Globus pallidus (tissue), 1 donor: ENCODE results near the gene MDC1.

Experiments used
- DNase-seq: peaks from one replicate; pipeline ENCODE4 v3.0.0-alpha.2; 2015; ENCODE audit warnings: low spot score

The MDC1 gene

GRCh38 chr6:30707281-30707850 lies 9.7 kb downstream of the MDC1 start:
- DNase-seq, result no peak

- DNase-seq, result no peak
Measured at GRCh38 chr6:30705620-30706019, 11.5 kb downstream of the MDC1 start.

GRCh38 chr6:30703821-30704220 lies 13.3 kb downstream of the MDC1 start:
- DNase-seq, result no peak

GRCh38 chr6:30703011-30703410 lies 14.1 kb downstream of the MDC1 start:
- DNase-seq, result no peak

- no peak for DNase-seq
Measured at GRCh38 chr6:30700340-30700739, 16.7 kb downstream of the MDC1 start.

- no peak for DNase-seq
Measured at GRCh38 chr6:30696432-30696831, 20.6 kb downstream of the MDC1 start.

GRCh38 chr6:30691208-30691847 lies 25.8 kb downstream of the MDC1 start:
- no peak for DNase-seq

GRCh38 chr6:30690403-30691207 lies 26.5 kb downstream of the MDC1 start, which contains the start of gene NRM:
TSS of gene NRM (minus strand) at chr6:30690984. CDS start at chr6:30690974, 10 bp downstream.
- DNase-seq, result peak; percentile 86

GRCh38 chr6:30689985-30690384 lies 27.1 kb downstream of the MDC1 start:
- DNase-seq, result no peak

GRCh38 chr6:30689022-30689865 lies 27.8 kb downstream of the MDC1 start:
- no peak for DNase-seq

GRCh38 chr6:30688569-30688968 lies 28.5 kb downstream of the MDC1 start:
- no peak for DNase-seq

- no peak for DNase-seq
Measured at GRCh38 chr6:30687659-30688431, 29.2 kb downstream of the MDC1 start.

- DNase-seq, result peak; percentile 55
Measured at GRCh38 chr6:30686908-30687658, 30.0 kb downstream of the MDC1 start.

- DNase-seq, result peak; percentile 53
Measured at GRCh38 chr6:30686009-30686907, 30.8 kb downstream of the MDC1 start, which contains the start of gene PPP1R18. TSS of gene PPP1R18 (minus strand) at chr6:30686645. CDS start at chr6:30686018, 627 bp downstream.

- DNase-seq, result no peak
Measured at GRCh38 chr6:30685157-30686008, 31.7 kb downstream of the MDC1 start.

- no peak for DNase-seq
Measured at GRCh38 chr6:30684386-30685156, 32.5 kb downstream of the MDC1 start.

- no peak for DNase-seq
Measured at GRCh38 chr6:30683980-30684338, 33.1 kb downstream of the MDC1 start.
